ENCODE data around the gene ANTXR2.
"Not testable (repeated sequence)": the region's sequence is repeated elsewhere in the genome, so short reads cannot be mapped to it uniquely, and the experiment has no call there.

ANTXR2 gene

GRCh38 chr4:79918292-79918691 lies 154.7 kb downstream of the ANTXR2 start:
- DNase-seq (ENCODE audit: low spot score): no peak

GRCh38 chr4:79917246-79917645 lies 155.8 kb downstream of the ANTXR2 start:
- DNase-seq (ENCODE audit: low spot score): peak; percentile 39

- no peak for DNase-seq (ENCODE audit: low spot score)
These were observed 157.8 kb downstream of the ANTXR2 start for GRCh38 chr4:79915246-79915645.

- DNase-seq (ENCODE audit: low spot score): peak; percentile 43
These were observed 159.4 kb downstream of the ANTXR2 start for GRCh38 chr4:79913581-79913980.

- no peak for DNase-seq (ENCODE audit: low spot score)
These were observed 166.0 kb downstream of the ANTXR2 start for GRCh38 chr4:79907001-79907400.

GRCh38 chr4:79906303-79906702 lies 166.7 kb downstream of the ANTXR2 start:
- no peak for DNase-seq (ENCODE audit: low spot score)

GRCh38 chr4:79905212-79905611 lies 167.8 kb downstream of the ANTXR2 start:
- no peak for DNase-seq (ENCODE audit: low spot score)

GRCh38 chr4:79904331-79904730 lies 168.7 kb downstream of the ANTXR2 start:
- no peak for DNase-seq (ENCODE audit: low spot score)

- DNase-seq (ENCODE audit: low spot score): no peak
These were observed 172.8 kb downstream of the ANTXR2 start for GRCh38 chr4:79900182-79900581.

- no peak for DNase-seq (ENCODE audit: low spot score)
These were observed 173.5 kb downstream of the ANTXR2 start for GRCh38 chr4:79899481-79899880.

- no peak for DNase-seq (ENCODE audit: low spot score)
These were observed 175.0 kb downstream of the ANTXR2 start for GRCh38 chr4:79898055-79898454.

- DNase-seq (ENCODE audit: low spot score): no peak
These were observed 175.9 kb downstream of the ANTXR2 start for GRCh38 chr4:79897174-79897573.

GRCh38 chr4:79893456-79893855 lies 179.6 kb downstream of the ANTXR2 start:
- DNase-seq (ENCODE audit: low spot score): no peak

GRCh38 chr4:79889026-79889425 lies 184.0 kb downstream of the ANTXR2 start:
- DNase-seq (ENCODE audit: low spot score): not testable (repeated sequence)

- DNase-seq (ENCODE audit: low spot score): no peak
These were observed 186.5 kb downstream of the ANTXR2 start for GRCh38 chr4:79886557-79886956.

- no peak for DNase-seq (ENCODE audit: low spot score)
These were observed 187.0 kb downstream of the ANTXR2 start for GRCh38 chr4:79886021-79886420.

GRCh38 chr4:79883290-79883689 lies 189.7 kb downstream of the ANTXR2 start:
- no peak for DNase-seq (ENCODE audit: low spot score)

- DNase-seq (ENCODE audit: low spot score): no peak
These were observed 190.2 kb downstream of the ANTXR2 start for GRCh38 chr4:79882806-79883205.

GRCh38 chr4:79881407-79881806 lies 191.6 kb downstream of the ANTXR2 start:
- DNase-seq (ENCODE audit: low spot score): no peak

- no peak for DNase-seq (ENCODE audit: low spot score)
These were observed 195.5 kb downstream of the ANTXR2 start for GRCh38 chr4:79877511-79877910.

- no peak for DNase-seq (ENCODE audit: low spot score)
These were observed 197.6 kb downstream of the ANTXR2 start for GRCh38 chr4:79875344-79875899.

GRCh38 chr4:79874197-79874596 lies 198.8 kb downstream of the ANTXR2 start:
- DNase-seq (ENCODE audit: low spot score): no peak

GRCh38 chr4:79872738-79873137 lies 200.3 kb downstream of the ANTXR2 start:
- no peak for DNase-seq (ENCODE audit: low spot score)

GRCh38 chr4:79871961-79872360 lies 201.1 kb downstream of the ANTXR2 start:
- no peak for DNase-seq (ENCODE audit: low spot score)

Data from AG08395 (cell line).